GM19468 (cell line): Measurements from ENCODE around the gene ADA.

ENCODE experiments used
- ATAC-seq: cut with Tn5 transposase; IDR thresholded peaks from one replicate; pipeline ENCODE4 v1.9.1; 2021; ENCODE audit warnings: mild to moderate bottlenecking, moderate library complexity, moderate number of reproducible peaks; ENCODE audit not compliant: unreplicated experiment; ENCODE audit errors: extremely low read depth

Gene ADA

DNA sequence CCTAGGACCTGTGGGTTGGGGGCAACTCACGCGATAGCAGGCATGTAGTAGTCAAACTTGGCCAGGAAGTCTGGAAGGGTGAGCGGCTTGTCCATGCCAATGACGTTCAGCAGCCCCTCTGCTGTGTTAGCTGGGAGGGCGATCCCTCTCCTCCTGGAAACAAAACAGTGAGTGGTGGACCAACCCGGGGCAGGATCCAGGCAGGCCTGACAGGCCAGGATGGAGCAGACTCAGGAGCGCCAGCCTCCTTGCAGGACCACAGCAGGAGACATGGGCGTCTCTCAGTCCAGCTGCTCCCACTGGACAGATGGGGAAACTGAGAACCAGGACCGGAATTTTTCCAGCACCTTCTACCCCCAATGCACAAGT lies 22.5 kb downstream of the ADA start:
- no peak for ATAC-seq

DNA sequence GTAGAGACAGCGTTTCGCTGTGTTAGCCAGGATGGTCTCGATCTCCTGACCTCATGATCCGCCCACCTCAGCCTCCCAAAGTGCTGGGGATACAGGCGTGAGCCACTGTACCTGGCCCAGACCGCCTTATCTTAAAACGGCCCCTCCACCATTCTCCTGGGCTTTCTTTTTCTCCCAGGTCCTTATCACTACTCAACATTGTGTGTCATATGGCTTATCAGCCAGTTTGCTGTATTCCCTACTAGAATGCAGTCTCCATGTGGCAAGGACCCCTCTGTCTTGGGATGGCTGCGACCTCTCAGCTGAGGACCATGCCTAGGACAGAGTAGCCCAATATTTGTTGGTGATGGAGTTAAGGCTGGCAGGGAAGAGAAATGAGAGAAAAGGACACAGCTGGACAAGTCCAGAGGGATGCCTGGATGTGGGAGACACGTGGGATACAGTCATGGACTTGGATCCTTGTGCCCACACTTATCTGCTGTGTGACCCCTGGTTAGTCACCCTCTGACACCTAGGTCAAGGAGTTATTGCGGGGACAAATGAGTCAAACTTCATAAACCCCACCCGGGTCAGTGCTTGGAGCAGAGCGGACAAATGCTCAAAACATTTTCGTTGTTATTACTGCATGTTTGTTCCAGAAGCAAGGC lies 24.0 kb downstream of the ADA start:
- no peak for ATAC-seq

DNA sequence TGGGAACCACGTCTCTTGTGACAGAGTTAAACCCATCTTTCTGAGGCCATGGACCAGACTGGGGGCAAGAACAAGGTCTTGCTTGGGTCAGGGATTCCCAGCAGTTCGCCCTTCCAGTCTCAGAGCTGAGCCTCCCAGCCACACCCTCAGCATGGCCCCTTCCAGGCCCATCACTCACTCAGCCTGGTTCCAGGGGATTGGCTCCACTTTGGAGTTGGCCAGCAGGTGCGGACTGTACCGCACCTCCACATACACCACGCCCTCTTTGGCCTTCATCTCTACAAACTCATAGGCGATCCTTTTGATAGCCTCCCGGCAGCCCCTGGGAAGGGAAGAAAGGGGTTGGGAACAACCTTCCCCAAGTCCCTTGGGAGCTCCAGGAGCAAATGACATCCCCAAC lies 25.2 kb downstream of the ADA start:
- ATAC-seq, result no peak

DNA sequence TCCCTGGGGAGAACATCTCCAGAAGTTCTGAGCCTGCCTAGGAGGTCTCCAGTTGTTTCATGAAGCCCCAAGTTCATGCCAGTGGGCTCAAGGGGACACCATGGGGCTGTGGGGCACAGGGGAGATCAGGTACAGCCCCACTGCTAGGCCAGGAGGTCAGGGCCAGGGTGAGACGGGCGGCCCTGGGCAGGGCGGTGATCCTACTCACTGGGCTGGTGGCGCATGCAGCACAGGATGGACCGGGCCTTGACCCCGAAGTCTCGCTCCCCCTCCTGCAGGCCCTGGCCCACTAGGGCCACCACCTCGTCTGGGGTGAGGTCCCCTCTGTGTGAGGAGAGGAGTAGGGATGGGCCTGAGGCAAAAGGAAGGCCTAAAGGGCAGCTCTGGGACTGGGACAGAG lies 26.1 kb downstream of the ADA start:
- no peak for ATAC-seq

DNA sequence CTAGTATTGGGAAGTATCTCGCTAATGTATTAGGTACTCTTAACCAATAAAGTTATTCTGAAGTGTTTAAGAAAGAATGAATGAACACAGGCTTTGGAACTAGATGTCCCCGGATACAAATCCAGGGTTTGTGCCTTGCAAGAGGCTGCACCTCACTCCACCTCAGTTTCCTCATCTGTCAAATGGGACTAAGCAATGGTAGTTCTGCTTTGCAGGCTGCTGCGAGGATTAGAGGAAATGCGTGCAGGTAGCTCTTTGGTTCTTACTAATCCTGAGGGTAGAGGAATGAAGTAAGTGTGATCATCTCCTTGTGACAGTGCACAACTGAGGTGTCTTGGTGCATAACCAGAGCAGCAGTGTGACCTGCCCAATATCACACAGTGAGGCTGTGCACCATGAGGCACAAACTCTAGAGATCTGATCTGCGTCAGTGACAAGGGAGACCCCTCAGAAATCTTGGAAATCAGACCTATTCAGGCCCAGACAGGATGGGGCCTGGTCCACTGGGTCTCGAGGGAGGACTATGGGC lies 26.7 kb downstream of the ADA start:
- ATAC-seq, result no peak

DNA sequence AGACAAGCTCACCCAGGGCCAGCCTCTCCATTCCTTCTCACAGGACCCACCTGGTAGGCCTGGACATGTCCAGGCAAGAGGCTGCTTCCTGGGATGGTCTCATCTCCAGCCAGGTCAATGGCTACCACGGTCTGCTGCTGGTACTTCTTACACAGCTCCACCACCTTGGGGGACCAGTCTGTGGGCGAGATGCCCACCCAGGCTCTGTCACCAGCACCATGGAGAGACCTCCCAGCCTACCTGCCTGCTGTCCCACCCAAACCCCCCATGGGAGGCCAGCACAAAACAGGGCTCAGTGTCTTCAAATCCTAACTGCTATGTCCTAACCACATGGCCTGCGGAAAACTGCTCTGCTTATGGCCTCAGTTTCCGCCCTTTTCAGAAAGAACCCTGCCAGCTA lies 27.3 kb downstream of the ADA start:
- ATAC-seq, result no peak

GRCh38 chr20:44622501-44623270 lies 28.8 kb downstream of the ADA start:
- no peak for ATAC-seq

- ATAC-seq, result no peak
Measured at GRCh38 chr20:44621939-44622338, 29.6 kb downstream of the ADA start.

GRCh38 chr20:44621325-44621724 lies 30.2 kb downstream of the ADA start:
- no peak for ATAC-seq

DNA sequence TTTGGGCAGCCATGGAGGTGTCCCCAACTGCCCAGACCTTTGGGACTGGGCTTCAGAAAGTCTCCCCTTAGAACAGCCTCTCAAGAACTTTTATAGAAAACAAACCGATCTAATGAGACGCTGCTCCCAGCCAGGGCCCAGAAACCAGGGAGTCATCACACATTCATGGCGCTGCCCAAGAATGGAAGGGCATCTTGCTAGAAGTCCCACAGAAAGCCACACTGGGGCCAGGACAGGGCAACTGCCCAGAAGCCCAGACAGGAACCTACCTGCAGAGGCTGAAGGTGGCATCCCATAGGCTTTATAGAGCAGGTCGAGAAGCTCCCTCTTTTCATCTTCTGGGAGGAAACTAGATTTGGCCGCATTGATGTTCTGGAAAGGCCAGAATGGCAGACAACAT lies 31.5 kb downstream of the ADA start:
- ATAC-seq, result no peak

- ATAC-seq, result no peak
Measured at GRCh38 chr20:44619294-44619693, 32.2 kb downstream of the ADA start.

GRCh38 chr20:44618318-44618731 lies 33.2 kb downstream of the ADA start:
- ATAC-seq, result no peak

DNA sequence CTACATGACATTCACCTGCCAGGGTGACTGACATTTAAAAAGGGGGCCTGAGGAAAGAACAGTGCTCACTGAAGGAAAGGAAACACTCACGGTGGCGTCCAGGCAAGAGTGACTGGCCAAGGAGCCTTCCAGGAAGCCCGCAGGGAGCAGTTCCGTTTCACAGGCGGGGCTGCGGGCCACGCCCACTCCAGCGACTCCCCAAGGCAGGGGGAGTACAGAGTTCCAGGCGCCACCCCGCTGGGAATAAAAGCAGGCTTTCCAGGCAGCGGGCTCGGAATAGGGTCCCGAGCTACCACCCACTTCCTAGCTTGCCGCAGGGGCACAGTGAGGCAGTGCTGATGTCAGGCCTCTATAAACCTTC lies 34.9 kb downstream of the ADA start:
- no peak for ATAC-seq

DNA sequence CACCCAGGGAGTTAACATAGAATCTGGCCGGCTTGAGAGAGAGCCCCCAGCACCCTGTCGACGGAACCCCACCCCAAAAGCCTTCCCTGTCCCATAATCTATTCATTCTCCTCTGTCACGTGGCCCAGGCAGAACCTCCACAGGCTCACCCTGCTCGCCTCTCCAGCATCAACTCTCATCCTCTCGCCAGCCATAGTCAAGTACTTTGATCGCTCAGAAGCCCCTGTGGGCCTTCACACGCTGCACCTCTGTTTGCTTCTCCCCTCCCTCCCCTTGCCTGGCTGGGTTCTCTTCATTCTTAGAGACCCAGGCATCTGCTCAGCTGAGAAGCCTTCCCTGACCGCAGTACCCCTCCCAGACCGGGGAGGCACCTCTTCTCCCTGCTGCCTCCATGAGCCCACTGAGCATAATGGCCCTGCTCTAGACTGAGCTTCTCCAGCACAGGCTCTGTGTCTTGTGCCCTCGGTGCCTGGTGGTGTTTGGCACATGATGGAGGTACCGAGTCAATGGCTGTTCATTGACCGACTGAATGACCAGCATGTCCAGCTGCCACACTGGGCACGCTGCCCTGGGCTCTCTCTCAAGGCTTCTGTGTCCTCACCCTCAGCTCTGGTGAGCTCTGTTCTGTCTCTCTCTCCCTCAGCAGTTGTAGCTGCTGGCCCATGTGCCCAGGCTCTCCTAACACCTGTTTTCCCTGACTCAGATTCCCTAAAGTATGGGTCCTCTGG lies 35.5 kb downstream of the ADA start:
- ATAC-seq, result no peak

DNA sequence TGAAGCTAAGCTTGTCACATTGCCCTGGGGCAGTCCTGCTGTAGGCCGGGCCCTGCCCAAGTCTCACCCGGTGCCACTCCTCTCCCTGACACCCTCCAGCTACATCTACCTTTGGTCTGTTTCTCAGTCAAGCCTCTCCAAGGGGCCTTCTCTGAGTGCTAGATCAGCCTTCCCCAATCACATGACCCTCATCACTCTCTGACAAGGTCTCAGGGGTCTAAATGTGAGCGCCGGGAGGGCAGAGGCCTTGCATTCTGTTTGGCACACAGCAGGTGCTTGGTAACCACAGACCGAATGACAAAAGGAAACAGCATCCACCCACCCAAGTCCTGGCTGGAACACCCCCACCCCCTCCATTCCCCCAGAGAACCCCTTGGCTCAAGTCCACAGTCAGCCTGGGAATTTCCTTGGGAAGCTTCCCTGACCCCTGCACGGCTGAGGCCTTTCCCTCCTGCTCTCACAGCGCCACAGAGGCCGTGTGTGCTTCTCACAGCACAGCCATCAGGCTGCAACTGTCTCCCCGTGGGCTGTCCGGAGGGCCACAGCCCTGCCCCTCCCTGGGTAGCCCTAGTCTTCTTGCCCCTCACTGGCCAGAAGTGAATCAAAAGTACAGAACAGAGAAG lies 36.2 kb downstream of the ADA start:
- ATAC-seq, result no peak

GRCh38 chr20:44614525-44614924 lies 37.0 kb downstream of the ADA start:
- ATAC-seq, result no peak

GRCh38 chr20:44613575-44613974 lies 37.9 kb downstream of the ADA start:
- no peak for ATAC-seq

DNA sequence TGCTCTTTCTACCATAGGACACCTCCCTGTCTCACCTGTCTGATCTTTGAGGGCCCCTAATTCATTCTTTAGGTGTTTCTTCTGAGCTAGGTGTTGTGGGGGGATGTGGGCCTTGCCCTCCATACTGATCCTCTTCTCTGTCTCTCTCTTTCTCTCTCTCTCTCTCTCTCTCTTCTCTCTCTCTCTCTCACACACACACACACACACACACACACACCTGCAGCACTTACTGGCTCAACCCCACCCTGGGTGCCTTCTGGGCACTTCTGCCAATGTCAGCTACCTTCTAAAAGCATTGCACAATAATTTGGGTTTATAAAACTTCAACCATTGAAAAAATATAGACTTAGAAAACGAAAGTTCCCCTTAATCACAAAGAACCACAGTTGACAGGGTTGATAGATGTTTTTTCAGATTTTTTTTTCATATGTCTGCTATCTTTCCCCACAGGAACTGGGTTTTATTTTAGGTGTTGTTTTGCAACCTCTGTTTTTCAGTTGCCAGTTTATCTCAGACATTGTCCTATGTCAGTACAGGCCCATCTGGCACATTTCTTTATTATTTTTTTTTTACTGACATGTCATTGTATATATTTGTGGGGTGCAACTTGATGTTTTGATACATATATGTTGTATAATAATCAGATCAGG lies 41.1 kb downstream of the ADA start:
- no peak for ATAC-seq

- ATAC-seq, result peak; percentile 40
Measured at GRCh38 chr20:44609516-44610312, 41.8 kb downstream of the ADA start.
